GM12878 (cell line): ENCODE data around the gene UFM1.

Experiments
- BHLHE40 ChIP-seq, 2 experiments: fragments of 450-650 bp in 1 of 2; IDR thresholded peaks; 2 replicates each; pipeline ENCODE4 v1.6.1; 2011 to 2017; ENCODE audit warnings: low read depth in 2 of 2, borderline replicate concordance in 1 of 2, improper control_type of control experiment in 1 of 2, low read length in 1 of 2, mild to moderate bottlenecking in 1 of 2
- CHD2 ChIP-seq: IDR thresholded peaks from 2 replicates; pipeline ENCODE4 v1.6.1; 2011; ENCODE audit warnings: low read depth, low read length, improper control_type of control experiment, borderline replicate concordance
- CTCF ChIP-seq, 3 experiments: IDR thresholded peaks in 2 of 3; conservative IDR thresholded peaks in 1 of 3; 2 replicates each; pipeline ENCODE4 v1.5.1; 2011; ENCODE audit warnings: low read depth in 3 of 3, low read length in 3 of 3, mild to moderate bottlenecking in 3 of 3, control low read depth in 2 of 3, moderate library complexity in 2 of 3, inconsistent platforms in 1 of 3, mixed read lengths in 1 of 3; ENCODE audit not compliant: control insufficient read depth in 2 of 3, insufficient read depth in 1 of 3; ENCODE audit errors: extremely low read depth in 1 of 3
- FOXK2 ChIP-seq: fragments of 450-650 bp; IDR thresholded peaks from 2 replicates; pipeline ENCODE4 v1.6.1; 2017; ENCODE audit warnings: mild to moderate bottlenecking, moderate library complexity
- HDAC2 ChIP-seq: fragments of 200-600 bp; sonication (generic); IDR thresholded peaks from 2 replicates; pipeline ENCODE4 v1.6.1; 2017
- JUND ChIP-seq: IDR thresholded peaks from 2 replicates; pipeline ENCODE4 v1.6.1; 2012; ENCODE audit warnings: low read depth, mild to moderate bottlenecking, low read length, improper control_type of control experiment, moderate library complexity
- MXI1 ChIP-seq: fragments of 150-350 bp; IDR thresholded peaks from 2 replicates; pipeline ENCODE4 v1.6.1; 2011; ENCODE audit warnings: low read depth, mild to moderate bottlenecking, inconsistent platforms, low read length, improper control_type of control experiment
- POLR2A ChIP-seq: IDR thresholded peaks from 2 replicates; pipeline ENCODE4 v1.6.1; 2011; ENCODE audit warnings: low read depth, mild to moderate bottlenecking, low read length
- POLR2AphosphoS5 ChIP-seq: IDR thresholded peaks from 2 replicates; pipeline ENCODE4 v1.6.1; 2011; ENCODE audit warnings: mild to moderate bottlenecking, low read length, inconsistent platforms
- RELA ChIP-seq: fragments of 450-650 bp; IDR thresholded peaks from 2 replicates; pipeline ENCODE4 v1.8.0; 2014; ENCODE audit warnings: borderline replicate concordance; ENCODE audit not compliant: partially characterized antibody
- REST ChIP-seq: IDR thresholded peaks from 2 replicates; pipeline ENCODE4 v1.6.1; 2012; ENCODE audit warnings: mild to moderate bottlenecking, low read depth, low read length
- ZSCAN29 ChIP-seq: fragments of 450-650 bp; IDR thresholded peaks from 2 replicates; pipeline ENCODE4 v1.6.1; 2017; ENCODE audit warnings: mild to moderate bottlenecking, moderate library complexity
- TF ChIP-seq, protein P1 (sequence below): IDR thresholded peaks from 2 replicates; pipeline ENCODE4 v1.6.1; 2011; ENCODE audit warnings: mild to moderate bottlenecking, low read depth, low read length, moderate library complexity; ENCODE audit not compliant: insufficient replicate concordance
- TF ChIP-seq, protein P2 (sequence below): IDR thresholded peaks from 2 replicates; pipeline ENCODE4 v1.6.1; 2011; ENCODE audit warnings: borderline replicate concordance, low read depth, mild to moderate bottlenecking, moderate library complexity, low read length; ENCODE audit not compliant: insufficient read depth, poor library complexity, severe bottlenecking

DNA sequence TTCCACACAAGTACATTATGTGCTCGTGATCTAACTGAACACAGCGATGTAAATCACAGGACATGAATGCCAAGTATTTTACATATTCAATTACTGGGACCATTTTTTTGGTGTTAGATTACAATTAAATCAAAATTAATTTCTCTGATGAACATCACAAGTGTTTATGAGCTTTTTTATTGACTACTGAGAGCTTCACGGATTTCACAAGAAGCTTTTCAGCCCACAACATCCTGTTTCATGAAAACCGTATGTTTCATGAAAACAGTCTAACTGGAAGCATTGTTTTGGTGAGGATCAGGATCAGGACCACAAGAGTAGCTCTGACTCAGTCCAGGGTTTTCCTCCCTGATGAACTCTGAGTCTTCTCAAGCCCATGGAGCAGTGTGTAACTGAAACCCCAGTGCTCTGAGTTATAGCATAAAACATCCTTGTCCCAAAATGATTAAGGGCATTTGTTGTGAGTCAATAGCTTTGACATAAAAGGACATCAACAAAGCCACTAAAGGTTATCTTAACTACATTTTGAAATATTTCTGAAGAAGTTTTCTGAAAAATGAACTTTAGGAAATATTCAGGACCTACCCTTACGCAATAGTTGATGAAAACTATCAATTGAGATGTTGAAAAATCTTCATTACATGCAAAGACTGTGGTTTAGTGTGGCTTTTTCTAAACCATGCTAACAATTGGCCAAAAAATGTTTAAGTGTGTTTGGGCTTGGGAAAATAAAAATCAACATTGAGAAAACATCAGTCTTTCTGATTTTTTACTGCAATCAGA is 49.3 kb downstream of the UFM1 start:
- TF ChIP-seq HDAC2 (no peak), POLR2AphosphoS5 (no peak), CTCF (IDR thresholded peaks at IDR 0.05 in 2 of 3, conservative IDR thresholded peaks at IDR 0.05 in 1 of 3; ENCODE audit: control insufficient read depth in 2 of 3, extremely low read depth in 1 of 3, insufficient read depth in 1 of 3, low read depth in 3 of 3, low read length in 3 of 3) (no peak), BHLHE40 (IDR thresholded peaks at IDR 0.05; ENCODE audit: borderline replicate concordance in 1 of 2, low read depth in 2 of 2, low read length in 1 of 2) (no peak), POLR2A (no peak), ZSCAN29 (no peak), MXI1 (no peak), JUND (no peak), CHD2 (no peak), RELA (no peak), FOXK2 (no peak), REST (no peak)
- TF ChIP-seq, protein P1, sequence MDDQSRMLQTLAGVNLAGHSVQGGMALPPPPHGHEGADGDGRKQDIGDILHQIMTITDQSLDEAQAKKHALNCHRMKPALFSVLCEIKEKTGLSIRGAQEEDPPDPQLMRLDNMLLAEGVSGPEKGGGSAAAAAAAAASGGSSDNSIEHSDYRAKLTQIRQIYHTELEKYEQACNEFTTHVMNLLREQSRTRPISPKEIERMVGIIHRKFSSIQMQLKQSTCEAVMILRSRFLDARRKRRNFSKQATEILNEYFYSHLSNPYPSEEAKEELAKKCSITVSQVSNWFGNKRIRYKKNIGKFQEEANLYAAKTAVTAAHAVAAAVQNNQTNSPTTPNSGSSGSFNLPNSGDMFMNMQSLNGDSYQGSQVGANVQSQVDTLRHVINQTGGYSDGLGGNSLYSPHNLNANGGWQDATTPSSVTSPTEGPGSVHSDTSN, result no peak
- TF ChIP-seq, protein P2, sequence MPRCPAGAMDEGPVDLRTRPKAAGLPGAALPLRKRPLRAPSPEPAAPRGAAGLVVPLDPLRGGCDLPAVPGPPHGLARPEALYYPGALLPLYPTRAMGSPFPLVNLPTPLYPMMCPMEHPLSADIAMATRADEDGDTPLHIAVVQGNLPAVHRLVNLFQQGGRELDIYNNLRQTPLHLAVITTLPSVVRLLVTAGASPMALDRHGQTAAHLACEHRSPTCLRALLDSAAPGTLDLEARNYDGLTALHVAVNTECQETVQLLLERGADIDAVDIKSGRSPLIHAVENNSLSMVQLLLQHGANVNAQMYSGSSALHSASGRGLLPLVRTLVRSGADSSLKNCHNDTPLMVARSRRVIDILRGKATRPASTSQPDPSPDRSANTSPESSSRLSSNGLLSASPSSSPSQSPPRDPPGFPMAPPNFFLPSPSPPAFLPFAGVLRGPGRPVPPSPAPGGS, result no peak
